ENCODE results near the gene GPC5.

The GPC5 gene

DNA sequence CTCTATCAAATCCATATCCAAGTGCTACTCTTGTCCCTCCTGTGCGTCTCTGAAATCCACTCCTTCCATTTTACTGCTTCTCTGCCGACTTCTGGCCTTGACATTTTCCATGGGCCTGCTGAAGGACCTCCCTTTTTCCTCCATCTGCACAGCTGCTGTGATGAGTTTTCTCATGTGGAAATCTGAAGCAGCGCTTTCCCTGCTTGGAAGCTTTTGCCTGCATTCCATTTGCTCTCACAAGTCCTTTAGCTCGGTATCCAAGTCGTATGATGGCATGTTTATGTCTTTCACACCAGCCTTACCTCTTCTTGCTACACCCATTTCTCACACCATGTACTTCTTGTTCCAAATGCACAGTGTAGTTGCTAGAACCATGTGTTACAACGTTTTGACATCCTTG is 328.2 kb downstream of the GPC5 start:
- H3K27me3 ChIP-seq (ENCODE audit: control insufficient read depth, insufficient read depth, low read length) = no peaks in the 10 kb centered on the region

DNA sequence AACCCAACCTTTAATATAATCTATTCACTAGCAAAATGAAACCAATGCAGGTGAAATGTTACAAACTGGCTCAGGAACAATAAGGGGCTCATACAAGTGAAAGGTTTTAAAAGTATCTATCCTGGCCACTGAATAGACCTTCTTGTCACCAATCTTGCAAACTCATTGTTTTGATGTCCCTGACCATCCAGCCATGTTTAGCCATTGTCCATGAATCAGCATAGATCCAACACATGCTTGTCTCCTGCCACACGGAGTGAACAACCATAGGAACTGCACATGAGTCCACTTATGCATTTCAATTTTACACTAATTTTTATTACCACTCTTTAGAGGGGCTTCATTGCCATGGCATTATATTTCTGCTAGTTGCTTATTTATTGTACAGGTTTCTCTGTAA is 331.4 kb downstream of the GPC5 start:
- H3K27ac ChIP-seq (ENCODE audit: low read length) = no peak overlapping the region
- H3K4me1 ChIP-seq (ENCODE audit: control insufficient read depth, low read depth, low read length) = no peaks in the 10 kb centered on the region
- H3K36me3 ChIP-seq (ENCODE audit: control insufficient read depth, low read depth, low read length) = no peaks in the 10 kb centered on the region
- no peak overlapping the region for H3K9ac ChIP-seq (ENCODE audit: low read length)
- no peak overlapping the region for H3K4me3 ChIP-seq (ENCODE audit: low read length)
- no peaks in the 10 kb centered on the region for H3K9me3 ChIP-seq (ENCODE audit: control insufficient read depth, low read depth, low read length)
- no peaks in the 10 kb centered on the region for H3K27me3 ChIP-seq (ENCODE audit: control insufficient read depth, insufficient read depth, low read length)

More for the DNA sequence above, 328.2 kb downstream of the GPC5 start:
- Histone ChIP-seq H3K9me3 (ENCODE audit: control insufficient read depth, low read depth, low read length) (no peaks in the 10 kb centered on the region), H3K27ac (ENCODE audit: low read length) (no peak overlapping the region), H3K9ac (ENCODE audit: low read length) (no peak overlapping the region), H3K4me3 (ENCODE audit: low read length) (no peak overlapping the region), H3K4me1 (ENCODE audit: control insufficient read depth, low read depth, low read length) (no peaks in the 10 kb centered on the region), H3K36me3 (ENCODE audit: control insufficient read depth, low read depth, low read length) (no peaks in the 10 kb centered on the region)

GRCh38 chr13:91739751-91740150 is 341.3 kb downstream of the GPC5 start:
- H3K27ac ChIP-seq (ENCODE audit: low read length) = no peak overlapping the region
- no peaks in the 10 kb centered on the region for H3K9me3 ChIP-seq (ENCODE audit: control insufficient read depth, low read depth, low read length)
- no peak overlapping the region for H3K9ac ChIP-seq (ENCODE audit: low read length)
- H3K36me3 ChIP-seq (ENCODE audit: control insufficient read depth, low read depth, low read length) = no peaks in the 10 kb centered on the region
- H3K27me3 ChIP-seq (ENCODE audit: control insufficient read depth, insufficient read depth, low read length) = no peaks in the 10 kb centered on the region
- no peak overlapping the region for H3K4me3 ChIP-seq (ENCODE audit: low read length)
- H3K4me1 ChIP-seq (ENCODE audit: control insufficient read depth, low read depth, low read length) = no peaks in the 10 kb centered on the region

GRCh38 chr13:91740756-91741155 is 342.3 kb downstream of the GPC5 start:
- Histone ChIP-seq H3K4me1 (ENCODE audit: control insufficient read depth, low read depth, low read length) (no peaks in the 10 kb centered on the region), H3K4me3 (ENCODE audit: low read length) (no peak overlapping the region), H3K27me3 (ENCODE audit: control insufficient read depth, insufficient read depth, low read length) (no peaks in the 10 kb centered on the region), H3K27ac (ENCODE audit: low read length) (no peak overlapping the region), H3K9me3 (ENCODE audit: control insufficient read depth, low read depth, low read length) (no peaks in the 10 kb centered on the region), H3K9ac (ENCODE audit: low read length) (no peak overlapping the region), H3K36me3 (ENCODE audit: control insufficient read depth, low read depth, low read length) (no peaks in the 10 kb centered on the region)

DNA sequence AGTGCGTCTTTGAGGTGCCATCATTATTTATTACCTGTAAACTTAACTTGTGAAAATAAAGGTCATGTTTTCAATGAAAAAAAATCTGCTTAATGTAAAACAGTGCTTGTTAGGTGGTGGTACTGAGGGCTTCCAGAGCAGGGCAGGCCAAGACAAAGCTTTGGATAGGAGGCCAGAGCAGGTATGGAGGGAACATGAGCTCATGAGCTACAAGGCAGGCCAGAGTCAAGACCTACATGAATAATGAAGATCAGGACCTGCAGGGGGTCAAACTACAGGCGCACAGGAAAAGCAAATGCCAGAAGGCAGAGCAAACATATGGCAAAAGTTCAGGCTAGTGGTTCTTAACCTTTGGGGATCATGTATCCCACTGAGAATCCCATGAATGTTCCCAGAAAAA is 343.5 kb downstream of the GPC5 start:
- H3K4me3 ChIP-seq (ENCODE audit: low read length) = no peak overlapping the region
- no peaks in the 10 kb centered on the region for H3K9me3 ChIP-seq (ENCODE audit: control insufficient read depth, low read depth, low read length)
- no peaks in the 10 kb centered on the region for H3K27me3 ChIP-seq (ENCODE audit: control insufficient read depth, insufficient read depth, low read length)
- no peak overlapping the region for H3K9ac ChIP-seq (ENCODE audit: low read length)
- no peaks in the 10 kb centered on the region for H3K36me3 ChIP-seq (ENCODE audit: control insufficient read depth, low read depth, low read length)
- no peaks in the 10 kb centered on the region for H3K4me1 ChIP-seq (ENCODE audit: control insufficient read depth, low read depth, low read length)
- H3K27ac ChIP-seq (ENCODE audit: low read length) = no peak overlapping the region

- Histone ChIP-seq H3K9ac (ENCODE audit: low read length) (no peak overlapping the region), H3K9me3 (ENCODE audit: control insufficient read depth, low read depth, low read length) (no peaks in the 10 kb centered on the region), H3K4me3 (ENCODE audit: low read length) (no peak overlapping the region), H3K36me3 (ENCODE audit: control insufficient read depth, low read depth, low read length) (no peaks in the 10 kb centered on the region), H3K27me3 (ENCODE audit: control insufficient read depth, insufficient read depth, low read length) (no peaks in the 10 kb centered on the region), H3K27ac (ENCODE audit: low read length) (no peak overlapping the region), H3K4me1 (ENCODE audit: control insufficient read depth, low read depth, low read length) (no peaks in the 10 kb centered on the region)
These were observed 345.9 kb downstream of the GPC5 start for GRCh38 chr13:91744284-91744683.

GRCh38 chr13:91745967-91746366 is 347.5 kb downstream of the GPC5 start:
- Histone ChIP-seq H3K9me3 (ENCODE audit: control insufficient read depth, low read depth, low read length) (no peaks in the 10 kb centered on the region), H3K36me3 (ENCODE audit: control insufficient read depth, low read depth, low read length) (no peaks in the 10 kb centered on the region), H3K4me3 (ENCODE audit: low read length) (no peak overlapping the region), H3K27ac (ENCODE audit: low read length) (no peak overlapping the region), H3K27me3 (ENCODE audit: control insufficient read depth, insufficient read depth, low read length) (no peaks in the 10 kb centered on the region), H3K9ac (ENCODE audit: low read length) (no peak overlapping the region), H3K4me1 (ENCODE audit: control insufficient read depth, low read depth, low read length) (no peaks in the 10 kb centered on the region)

GRCh38 chr13:91747186-91747585 is 348.8 kb downstream of the GPC5 start:
- Histone ChIP-seq H3K9me3 (ENCODE audit: control insufficient read depth, low read depth, low read length) (no peaks in the 10 kb centered on the region), H3K9ac (ENCODE audit: low read length) (no peak overlapping the region), H3K4me1 (ENCODE audit: control insufficient read depth, low read depth, low read length) (no peaks in the 10 kb centered on the region), H3K36me3 (ENCODE audit: control insufficient read depth, low read depth, low read length) (no peaks in the 10 kb centered on the region), H3K27me3 (ENCODE audit: control insufficient read depth, insufficient read depth, low read length) (no peaks in the 10 kb centered on the region), H3K4me3 (ENCODE audit: low read length) (no peak overlapping the region), H3K27ac (ENCODE audit: low read length) (no peak overlapping the region)

GRCh38 chr13:91748416-91749089 is 350.1 kb downstream of the GPC5 start:
- no peaks in the 10 kb centered on the region for H3K27me3 ChIP-seq (ENCODE audit: control insufficient read depth, insufficient read depth, low read length)
- no peak overlapping the region for H3K27ac ChIP-seq (ENCODE audit: low read length)
- H3K9me3 ChIP-seq (ENCODE audit: control insufficient read depth, low read depth, low read length) = no peaks in the 10 kb centered on the region
- H3K4me3 ChIP-seq (ENCODE audit: low read length) = no peak overlapping the region
- no peaks in the 10 kb centered on the region for H3K36me3 ChIP-seq (ENCODE audit: control insufficient read depth, low read depth, low read length)
- H3K4me1 ChIP-seq (ENCODE audit: control insufficient read depth, low read depth, low read length) = no peaks in the 10 kb centered on the region
- H3K9ac ChIP-seq (ENCODE audit: low read length) = no peak overlapping the region

DNA sequence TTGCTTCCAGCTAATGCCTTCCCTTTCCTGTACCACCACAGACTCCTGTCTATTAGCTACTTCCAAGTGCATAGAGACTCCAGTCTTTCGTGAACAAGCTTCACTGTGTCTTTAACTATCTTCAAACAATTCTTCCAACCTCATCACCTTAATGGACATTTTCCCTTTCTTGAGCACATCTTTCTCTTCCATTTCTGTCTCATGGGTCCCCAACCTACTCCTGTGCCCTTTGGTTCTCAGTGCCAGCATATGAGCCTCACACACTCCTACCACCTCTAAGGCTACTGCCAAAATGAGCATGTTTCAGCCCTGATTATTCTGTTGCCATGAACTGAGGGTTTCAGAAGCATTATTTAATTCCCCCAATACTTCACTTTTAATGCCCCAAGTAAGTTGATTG is 360.3 kb downstream of the GPC5 start:
- no peaks in the 10 kb centered on the region for H3K36me3 ChIP-seq (ENCODE audit: control insufficient read depth, low read depth, low read length)
- H3K9me3 ChIP-seq (ENCODE audit: control insufficient read depth, low read depth, low read length) = no peaks in the 10 kb centered on the region
- no peak overlapping the region for H3K27ac ChIP-seq (ENCODE audit: low read length)
- no peak overlapping the region for H3K9ac ChIP-seq (ENCODE audit: low read length)
- H3K4me3 ChIP-seq (ENCODE audit: low read length) = no peak overlapping the region
- no peaks in the 10 kb centered on the region for H3K4me1 ChIP-seq (ENCODE audit: control insufficient read depth, low read depth, low read length)
- H3K27me3 ChIP-seq (ENCODE audit: control insufficient read depth, insufficient read depth, low read length) = no peaks in the 10 kb centered on the region

DNA sequence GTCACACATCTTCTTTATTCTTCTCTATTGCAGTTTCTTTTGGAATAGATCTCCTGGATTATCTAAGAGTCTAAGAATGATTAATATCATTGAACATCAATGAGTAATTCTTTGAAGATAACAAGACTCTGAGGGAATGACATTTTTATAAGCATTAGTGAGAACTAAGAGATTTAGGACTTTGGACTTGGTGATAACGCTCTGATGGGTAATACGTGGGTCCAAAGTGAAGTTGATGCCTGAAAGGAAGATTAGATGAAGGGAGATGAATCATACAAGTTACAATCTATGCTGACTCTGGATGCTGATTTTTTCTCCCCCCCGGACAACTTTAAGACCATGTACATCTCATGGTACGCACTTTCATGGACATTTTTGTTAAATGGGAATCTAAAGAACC is 364.5 kb downstream of the GPC5 start:
- peaks cover 3% of the 10 kb centered on the region for H3K4me1 ChIP-seq (ENCODE audit: control insufficient read depth, low read depth, low read length)
- H3K9me3 ChIP-seq (ENCODE audit: control insufficient read depth, low read depth, low read length) = no peaks in the 10 kb centered on the region
- H3K27me3 ChIP-seq (ENCODE audit: control insufficient read depth, insufficient read depth, low read length) = no peaks in the 10 kb centered on the region
- H3K4me3 ChIP-seq (ENCODE audit: low read length) = no peak overlapping the region
- H3K9ac ChIP-seq (ENCODE audit: low read length) = no peak overlapping the region
- no peak overlapping the region for H3K27ac ChIP-seq (ENCODE audit: low read length)
- H3K36me3 ChIP-seq (ENCODE audit: control insufficient read depth, low read depth, low read length) = no peaks in the 10 kb centered on the region

GRCh38 chr13:91764527-91764926 is 366.1 kb downstream of the GPC5 start:
- H3K4me3 ChIP-seq (ENCODE audit: low read length) = no peak overlapping the region
- no peak overlapping the region for H3K27ac ChIP-seq (ENCODE audit: low read length)
- peaks cover 3% of the 10 kb centered on the region for H3K4me1 ChIP-seq (ENCODE audit: control insufficient read depth, low read depth, low read length)
- no peaks in the 10 kb centered on the region for H3K27me3 ChIP-seq (ENCODE audit: control insufficient read depth, insufficient read depth, low read length)
- no peaks in the 10 kb centered on the region for H3K9me3 ChIP-seq (ENCODE audit: control insufficient read depth, low read depth, low read length)
- H3K9ac ChIP-seq (ENCODE audit: low read length) = no peak overlapping the region
- H3K36me3 ChIP-seq (ENCODE audit: control insufficient read depth, low read depth, low read length) = no peaks in the 10 kb centered on the region

Data from iPS-18a (cell line).